GM12875 (cell line): Measurements from ENCODE around the gene CRYBG2.
"Not testable (repeated sequence)": the region's sequence is repeated elsewhere in the genome, so short reads cannot be mapped to it uniquely, and the experiment has no call there.

Source experiments
- H3K4me3 ChIP-seq: one replicate; pipeline ENCODE4 v1.5.1; 2011; ENCODE audit warnings: low read depth, low read length, control low read depth
- CTCF ChIP-seq: IDR thresholded peaks from 2 replicates; pipeline ENCODE4 v1.5.1; 2011; ENCODE audit warnings: low read depth, mild to moderate bottlenecking, control low read depth, inconsistent platforms, low read length, moderate library complexity, borderline replicate concordance; ENCODE audit not compliant: insufficient read depth

The CRYBG2 gene

DNA sequence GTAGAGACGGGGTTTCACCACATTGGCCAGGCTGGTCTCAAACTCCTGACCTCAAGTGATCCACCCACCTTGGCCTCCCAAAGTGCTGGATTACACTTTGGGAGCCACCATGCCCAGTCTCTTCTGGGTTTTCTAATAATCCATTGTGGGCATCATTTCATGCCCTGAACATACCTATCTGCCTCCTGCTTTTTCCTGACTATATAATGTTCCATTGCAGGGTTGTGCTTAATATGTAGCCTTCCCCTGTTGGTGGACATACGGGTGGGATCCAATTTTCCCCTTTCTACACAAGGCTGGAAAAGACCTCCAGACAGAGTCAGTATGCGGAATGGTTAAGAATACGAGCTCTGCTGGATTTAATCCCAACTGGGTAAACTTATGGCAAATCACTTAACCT is 22.1 kb upstream of the CRYBG2 start:
- TF ChIP-seq CTCF: no peak
- H3K4me3 ChIP-seq: no peak overlapping the region

GRCh38 chr1:26375081-26375480 is 21.2 kb upstream of the CRYBG2 start:
- TF ChIP-seq CTCF: no peak
- H3K4me3 ChIP-seq: no peak overlapping the region

DNA sequence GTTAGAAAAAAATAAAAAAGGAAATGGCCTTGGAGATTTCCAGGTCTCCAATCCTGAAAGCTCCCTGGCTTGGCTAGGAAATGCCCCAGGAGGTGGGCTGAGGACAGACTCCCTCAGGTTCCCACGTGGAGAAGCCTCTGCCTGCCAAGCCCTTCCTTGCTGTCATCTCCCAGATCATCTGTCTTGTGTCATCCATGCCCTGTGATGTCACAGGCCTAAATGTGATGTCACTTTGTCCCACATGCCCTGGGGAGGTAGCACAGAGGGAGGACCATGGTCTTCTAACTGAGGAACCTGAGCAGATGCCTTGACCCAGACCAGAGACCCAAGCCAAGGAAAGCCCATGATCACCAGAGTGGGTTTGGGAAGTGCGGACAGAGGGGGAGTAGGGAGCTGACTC is 20.4 kb upstream of the CRYBG2 start:
- not testable (repeated sequence) for H3K4me3 ChIP-seq

DNA sequence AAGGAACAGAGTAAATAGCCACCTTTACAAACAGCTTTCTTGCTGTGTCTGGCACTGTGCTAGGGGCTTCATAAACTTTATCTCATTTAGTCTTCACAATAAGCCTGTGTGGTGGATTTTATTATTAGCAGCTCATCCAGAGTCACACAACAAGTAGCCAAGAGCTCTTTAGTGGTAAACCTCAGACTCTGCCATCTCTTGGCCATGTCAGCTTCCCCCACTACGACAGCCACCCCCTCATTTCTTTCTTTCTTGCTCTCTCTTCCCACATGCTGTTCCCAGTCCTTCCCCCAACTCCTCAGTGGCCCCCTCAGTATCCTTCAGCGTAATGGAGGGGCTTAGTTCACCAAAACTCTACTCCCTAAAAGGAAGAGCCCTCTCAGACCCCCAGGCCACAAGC is 19.9 kb upstream of the CRYBG2 start:
- TF ChIP-seq CTCF: no peak
- H3K4me3 ChIP-seq: no peak overlapping the region

- no peak for TF ChIP-seq CTCF
- no peak overlapping the region for H3K4me3 ChIP-seq
Measured at GRCh38 chr1:26373281-26373680, 19.4 kb upstream of the CRYBG2 start.

GRCh38 chr1:26372611-26373010 is 18.7 kb upstream of the CRYBG2 start, which contains the start of gene ZNF683:
Gene ZNF683 (minus strand): TSS chr1:26372750. CDS start chr1:26368571, 4,179 bp downstream.
- not testable (repeated sequence) for H3K4me3 ChIP-seq

DNA sequence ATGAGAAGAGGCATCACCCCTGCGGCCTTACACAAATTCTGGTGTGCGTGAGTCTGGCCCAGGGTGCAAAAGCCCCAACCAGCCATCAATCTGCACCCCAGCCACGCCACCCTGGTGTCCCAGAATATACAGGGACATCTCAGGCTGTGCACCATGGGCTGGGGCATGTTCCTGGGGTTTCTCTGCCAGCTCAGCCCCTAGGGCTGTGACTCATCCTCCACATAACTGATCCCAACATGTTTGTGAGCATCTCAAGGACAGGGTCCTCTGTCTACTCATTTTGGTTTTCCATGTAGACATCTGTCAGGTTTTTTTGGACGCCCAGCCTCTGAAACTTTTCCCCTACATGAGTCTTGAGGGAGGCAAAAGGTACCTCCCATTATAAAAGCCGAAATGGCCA is 18.1 kb upstream of the CRYBG2 start:
- no peak for TF ChIP-seq CTCF
- no peak overlapping the region for H3K4me3 ChIP-seq

GRCh38 chr1:26370591-26371382 is 16.9 kb upstream of the CRYBG2 start:
- H3K4me3 ChIP-seq: no peak overlapping the region
- TF ChIP-seq CTCF: no peak
